Activated CD4-positive, alpha-beta T cell treated with anti-CD3 and anti-CD28 coated beads, Interleukin-2, amount 50 U/mL, for 4 hours (primary cell): ENCODE measurements around the gene KIAA1328.
"Not testable (repeated sequence)": the region's sequence is repeated elsewhere in the genome, so short reads cannot be mapped to it uniquely, and the experiment has no call there.

Experiments used
- DNase-seq, 2 experiments: peaks; one replicate each; pipeline ENCODE4 v3.0.0-alpha.2; 2020

KIAA1328 gene

DNA sequence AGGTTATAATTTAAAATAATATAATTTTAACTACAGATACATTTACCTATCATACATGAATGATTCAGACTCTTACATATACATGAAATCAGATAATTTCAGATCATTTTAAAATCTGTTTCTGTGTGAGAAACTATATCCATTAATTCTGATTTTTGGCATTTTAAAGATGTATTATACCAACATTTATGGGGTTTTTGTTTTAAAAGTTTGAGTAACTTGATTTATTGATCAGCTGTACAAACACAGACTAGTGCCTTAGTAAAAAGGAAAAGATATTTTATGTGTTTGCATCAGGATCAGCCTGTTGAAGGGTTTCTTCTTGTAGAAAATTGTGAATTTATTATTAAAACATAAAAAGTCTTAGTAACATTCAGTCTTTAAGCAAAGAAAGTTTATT lies 59.9 kb downstream of the KIAA1328 start:
- DNase-seq, result no peak

- no peak for DNase-seq
These were observed 60.4 kb downstream of the KIAA1328 start for GRCh38 chr18:36889321-36889720.

GRCh38 chr18:36889742-36890141 lies 60.8 kb downstream of the KIAA1328 start:
- DNase-seq, result no peak

GRCh38 chr18:36890598-36890997 lies 61.7 kb downstream of the KIAA1328 start:
- no peak for DNase-seq

DNA sequence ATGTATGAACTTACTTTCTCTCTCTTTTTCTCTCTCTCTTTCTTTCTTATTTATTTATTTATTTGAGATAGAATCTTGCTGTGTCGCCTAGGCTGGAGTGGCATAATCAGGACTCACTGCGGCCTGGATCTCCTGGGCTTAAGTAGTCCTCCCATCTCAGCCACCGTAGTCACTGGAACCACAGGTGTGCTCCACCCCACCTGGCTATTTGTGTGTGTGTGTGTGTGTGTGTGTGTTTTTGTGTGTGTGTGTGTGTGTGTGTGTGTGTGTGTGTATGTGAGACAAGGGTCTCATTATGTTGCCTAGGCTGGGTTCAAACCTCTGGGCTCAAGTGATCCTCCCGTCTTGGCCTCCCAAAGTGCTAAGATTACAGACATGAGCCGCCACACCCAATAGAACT lies 64.3 kb downstream of the KIAA1328 start:
- DNase-seq, result no peak

DNA sequence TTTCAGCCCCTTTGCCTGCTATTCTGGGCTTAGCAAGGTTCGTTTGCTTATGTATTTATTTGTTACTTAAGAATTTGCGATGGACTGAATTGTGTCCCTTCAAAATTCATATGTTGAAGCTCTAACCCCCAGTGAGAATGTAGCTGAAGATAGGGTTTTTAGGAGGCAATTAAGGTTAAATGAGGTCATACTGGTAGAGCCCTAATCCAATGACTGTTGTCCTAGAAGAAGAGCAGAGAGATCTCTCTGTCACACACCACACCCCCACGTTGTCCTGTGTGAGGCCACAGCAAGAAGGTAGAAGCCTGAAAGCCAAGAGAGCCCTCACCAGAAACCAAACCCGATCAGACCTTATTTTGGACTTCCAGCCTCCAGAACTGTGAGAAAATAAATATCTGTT lies 66.7 kb downstream of the KIAA1328 start:
- no peak for DNase-seq

DNA sequence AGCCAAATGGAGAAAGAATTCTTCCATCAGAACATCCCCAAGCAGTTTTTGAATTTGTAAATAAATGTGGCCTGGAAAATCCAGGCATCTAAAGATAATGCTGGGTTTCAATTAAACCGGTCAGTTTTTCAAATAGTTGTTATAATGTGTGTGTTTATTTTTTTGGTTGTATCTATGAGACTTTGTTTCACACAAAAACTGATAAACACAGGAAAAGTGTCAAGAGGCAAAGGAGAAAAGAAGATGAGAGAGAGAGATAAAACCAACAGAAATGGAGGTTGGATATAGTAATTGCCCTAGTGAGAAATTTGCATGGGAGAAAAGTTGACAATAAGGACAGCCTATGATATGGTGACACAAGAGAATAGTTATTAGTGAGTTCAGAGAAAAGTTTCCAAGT lies 68.3 kb downstream of the KIAA1328 start:
- DNase-seq, result no peak

DNA sequence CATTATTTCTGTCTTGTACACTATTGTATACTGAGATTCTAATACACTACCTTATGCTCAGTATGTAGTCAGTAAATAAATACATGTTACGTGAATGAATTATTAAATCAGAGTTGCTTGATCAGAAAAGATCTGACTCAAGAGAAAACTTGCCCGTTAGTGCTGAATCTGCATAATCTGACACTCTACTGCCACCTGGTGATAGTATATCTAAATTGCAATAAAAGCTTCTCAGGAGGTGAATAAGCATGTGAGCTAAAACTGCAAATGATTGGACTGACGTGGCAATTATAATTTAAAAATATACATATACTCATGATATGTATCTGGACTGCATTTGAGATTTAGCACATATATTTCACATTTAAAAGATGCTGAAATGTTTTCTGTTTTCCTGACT lies 70.4 kb downstream of the KIAA1328 start:
- no peak for DNase-seq

GRCh38 chr18:36900466-36900865 lies 71.5 kb downstream of the KIAA1328 start:
- no peak for DNase-seq

DNA sequence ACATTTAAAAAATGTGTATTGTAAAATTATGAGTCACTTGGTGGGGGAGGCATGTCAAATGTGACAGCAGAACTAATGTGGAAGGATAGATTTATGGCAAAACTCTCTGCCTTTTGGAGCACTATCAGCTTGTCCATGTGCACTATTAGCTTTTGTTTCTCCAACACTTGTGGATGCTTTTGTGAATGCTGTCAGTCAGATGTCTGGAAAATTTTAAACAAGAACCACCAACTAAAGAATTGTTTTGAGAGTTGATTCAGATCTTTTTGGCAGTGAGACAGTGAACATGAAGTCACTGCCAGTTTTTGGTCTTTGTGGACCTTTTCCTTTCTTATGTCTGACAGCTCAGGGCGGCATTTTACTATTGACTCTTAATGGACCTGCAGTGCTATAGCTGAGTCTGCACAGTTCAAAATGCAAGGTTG lies 72.4 kb downstream of the KIAA1328 start:
- DNase-seq, result no peak

GRCh38 chr18:36903215-36903928 lies 74.4 kb downstream of the KIAA1328 start:
- DNase-seq, result no peak

DNA sequence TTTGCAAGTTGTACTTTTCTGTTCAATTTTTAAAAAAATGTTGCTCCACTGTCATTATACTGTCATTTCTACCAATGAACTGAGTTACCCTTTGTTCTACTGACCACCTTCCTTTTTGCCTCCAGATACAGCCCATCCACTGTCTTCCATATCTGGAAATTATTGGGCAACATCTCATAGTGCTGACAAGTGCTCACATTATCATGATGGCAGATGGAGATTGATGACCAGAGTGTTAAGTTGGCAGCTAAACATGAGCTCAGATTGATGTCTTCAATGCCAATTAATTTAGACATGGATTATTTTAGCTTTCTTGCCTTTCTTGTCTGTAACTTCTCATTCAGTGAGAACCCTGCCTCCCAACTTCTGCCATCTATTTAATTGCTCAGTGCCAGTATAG lies 76.6 kb downstream of the KIAA1328 start:
- DNase-seq, result no peak

- DNase-seq, result not testable (repeated sequence)
These were observed 80.4 kb downstream of the KIAA1328 start for GRCh38 chr18:36909282-36909681.

- no peak for DNase-seq
These were observed 84.0 kb downstream of the KIAA1328 start for GRCh38 chr18:36912887-36913286.

- no peak for DNase-seq
These were observed 89.0 kb downstream of the KIAA1328 start for GRCh38 chr18:36917907-36918306.

DNA sequence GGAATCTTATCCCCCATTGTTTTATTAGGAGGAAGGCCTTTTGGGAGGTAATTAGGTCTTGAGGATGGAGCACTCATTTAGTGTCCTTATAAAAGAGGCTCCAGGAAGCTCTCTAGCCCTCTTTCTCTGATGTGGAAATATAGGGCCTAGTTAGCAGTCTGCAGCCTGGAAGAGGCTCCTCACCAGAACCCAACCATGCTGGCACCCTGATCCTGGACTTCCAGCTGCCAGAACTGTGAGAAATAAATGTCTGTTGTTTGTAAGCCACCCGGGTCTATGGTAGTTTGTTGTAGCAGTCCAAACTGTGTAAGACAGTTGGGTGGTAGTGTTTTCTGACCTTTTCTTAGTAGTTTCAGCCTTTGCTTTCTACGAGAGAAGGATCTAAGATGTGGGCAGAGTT lies 100.7 kb downstream of the KIAA1328 start:
- no peak for DNase-seq

DNA sequence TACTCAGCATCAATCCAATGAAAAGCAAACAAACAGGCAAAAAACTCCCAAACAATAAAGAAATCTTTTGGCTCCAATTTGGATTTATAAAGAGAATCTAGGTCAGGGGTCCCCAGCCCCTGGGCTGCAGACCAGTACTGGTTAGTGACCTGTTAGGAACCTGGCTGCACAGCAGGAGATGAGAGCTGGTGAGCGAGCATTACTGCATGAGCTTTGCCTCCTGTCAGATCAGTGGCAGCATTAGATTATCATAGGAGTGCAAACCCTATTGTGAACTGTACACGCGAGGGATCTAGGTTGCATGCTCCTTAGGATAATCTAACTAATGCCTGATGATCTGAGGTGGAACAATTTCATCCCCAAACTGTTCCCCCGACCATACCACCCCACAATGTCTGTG lies 102.2 kb downstream of the KIAA1328 start:
- DNase-seq, result no peak

DNA sequence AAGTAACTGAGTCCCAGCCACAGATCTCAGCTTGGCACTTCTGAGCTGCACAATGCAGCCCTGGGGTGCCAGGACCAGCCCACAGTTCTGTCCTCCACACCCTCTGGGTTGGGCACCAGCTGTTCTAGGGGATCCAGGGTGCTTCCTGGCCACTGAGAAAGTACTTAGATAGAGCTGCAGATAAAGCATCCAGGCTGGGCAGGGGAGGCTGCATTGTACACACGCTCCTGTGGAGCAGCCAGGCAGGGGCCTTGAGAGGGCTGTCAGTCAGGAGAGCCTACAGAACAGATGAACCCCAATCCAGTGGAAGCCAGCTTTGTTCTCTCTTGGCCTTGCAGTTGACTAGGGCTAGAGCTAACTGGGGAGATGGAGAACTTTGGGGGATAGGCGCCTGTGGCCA lies 104.6 kb downstream of the KIAA1328 start:
- DNase-seq, result no peak

DNA sequence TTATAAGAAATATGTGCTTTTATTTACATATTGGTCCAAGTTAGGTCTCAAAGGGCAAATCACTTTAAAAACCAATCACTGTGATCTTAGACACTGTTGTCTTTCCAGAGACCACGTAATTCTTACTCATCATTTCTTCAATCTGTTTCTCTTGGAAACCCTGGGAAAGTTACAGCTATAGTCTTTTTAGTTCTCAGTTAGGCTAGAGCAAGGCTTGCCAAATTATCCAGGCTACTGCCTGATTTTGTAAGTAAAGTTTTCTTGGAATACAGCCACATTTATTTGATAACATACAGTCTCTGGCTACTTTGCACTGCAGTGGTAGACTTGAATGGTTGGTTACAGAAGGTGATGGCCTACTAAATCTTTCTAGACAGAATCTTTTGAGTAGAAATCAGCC lies 106.0 kb downstream of the KIAA1328 start:
- DNase-seq, result no peak

DNA sequence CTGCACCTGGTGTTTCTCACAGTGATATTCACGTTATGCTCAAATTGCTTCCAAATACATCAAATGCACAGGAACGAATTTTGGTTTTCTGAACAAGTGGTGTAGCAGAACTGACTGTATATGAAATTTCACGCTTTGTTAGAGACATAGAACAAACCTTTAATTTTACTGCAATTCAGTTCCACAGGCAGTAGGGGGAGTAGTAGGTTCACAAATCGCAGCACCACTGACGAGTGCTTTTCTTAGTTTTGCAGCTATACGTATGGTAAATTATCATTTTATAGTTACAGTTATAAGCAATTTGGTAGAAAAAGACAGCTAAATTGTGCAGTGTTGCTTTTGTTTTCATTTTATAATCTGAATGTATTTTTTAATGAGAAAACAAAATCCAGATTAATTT lies 113.3 kb downstream of the KIAA1328 start:
- DNase-seq, result no peak

- no peak for DNase-seq
These were observed 119.0 kb downstream of the KIAA1328 start for GRCh38 chr18:36947820-36948348.

GRCh38 chr18:36950282-36950681 lies 121.4 kb downstream of the KIAA1328 start:
- no peak for DNase-seq

DNA sequence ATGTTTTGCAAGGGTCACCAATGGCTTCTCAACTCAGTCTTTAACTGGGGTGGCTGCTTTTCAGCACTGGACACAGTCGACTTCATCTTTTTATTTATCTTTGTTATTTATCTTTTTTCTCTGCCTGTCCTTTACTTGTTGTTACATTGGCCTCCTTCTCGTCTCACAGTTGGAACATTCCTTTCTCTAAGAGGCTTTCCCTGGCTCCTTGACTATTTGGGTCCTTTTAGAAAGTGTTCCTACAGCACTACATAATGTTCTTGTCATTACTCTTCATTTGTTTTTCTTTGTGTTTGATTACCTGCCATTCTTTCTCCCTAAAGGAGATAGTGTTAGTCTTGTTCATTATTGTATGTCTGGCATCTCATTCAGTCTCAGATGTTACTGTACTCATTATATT lies 122.0 kb downstream of the KIAA1328 start:
- DNase-seq, result no peak

DNA sequence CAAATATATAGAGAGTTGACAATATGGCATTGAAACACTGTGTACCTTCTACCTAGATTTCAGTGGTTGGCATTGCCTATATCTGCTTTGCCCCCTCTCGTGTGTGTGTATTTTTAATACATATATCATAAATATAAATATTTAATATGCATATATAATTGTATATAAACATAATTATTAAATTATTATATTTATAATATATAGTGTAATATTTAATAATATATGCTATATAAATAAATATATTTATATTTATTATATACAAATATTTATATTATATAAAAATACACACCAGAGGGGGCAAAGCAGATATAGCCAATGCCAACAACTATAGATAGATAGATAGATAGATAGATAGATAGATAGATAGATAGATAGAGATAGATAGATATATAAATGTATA lies 124.1 kb downstream of the KIAA1328 start:
- DNase-seq, result no peak

DNA sequence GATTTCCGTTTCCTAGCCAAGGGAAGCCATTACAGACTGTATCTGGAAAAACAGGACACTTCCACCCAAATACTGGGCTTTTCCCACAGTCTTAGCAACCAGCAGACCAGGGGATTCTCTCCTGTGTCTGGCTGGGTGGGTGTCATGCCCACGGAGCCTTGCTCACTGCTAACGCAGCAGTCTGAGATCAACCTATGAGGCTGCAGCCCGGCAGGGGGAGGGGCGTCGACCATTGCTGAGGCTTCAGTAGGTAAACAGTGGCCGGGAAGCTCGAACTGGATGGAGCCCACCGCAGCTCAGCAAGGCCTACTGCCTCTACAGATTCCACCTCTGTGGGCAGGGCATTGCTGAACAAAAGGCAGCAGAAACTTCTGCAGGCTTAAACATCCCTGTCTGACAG lies 131.1 kb downstream of the KIAA1328 start:
- no peak for DNase-seq
